ENCODE results near the gene SDC3. TPM values are rescaled to one million over a fixed set of nuclear protein-coding genes. Genes with fewer than 3 reads are reported as not detected.

The SDC3 gene
- total and polyA plus RNA-seq, 12 donors: 13.1 to 57.7 (median 21.7) TPM

DNA sequence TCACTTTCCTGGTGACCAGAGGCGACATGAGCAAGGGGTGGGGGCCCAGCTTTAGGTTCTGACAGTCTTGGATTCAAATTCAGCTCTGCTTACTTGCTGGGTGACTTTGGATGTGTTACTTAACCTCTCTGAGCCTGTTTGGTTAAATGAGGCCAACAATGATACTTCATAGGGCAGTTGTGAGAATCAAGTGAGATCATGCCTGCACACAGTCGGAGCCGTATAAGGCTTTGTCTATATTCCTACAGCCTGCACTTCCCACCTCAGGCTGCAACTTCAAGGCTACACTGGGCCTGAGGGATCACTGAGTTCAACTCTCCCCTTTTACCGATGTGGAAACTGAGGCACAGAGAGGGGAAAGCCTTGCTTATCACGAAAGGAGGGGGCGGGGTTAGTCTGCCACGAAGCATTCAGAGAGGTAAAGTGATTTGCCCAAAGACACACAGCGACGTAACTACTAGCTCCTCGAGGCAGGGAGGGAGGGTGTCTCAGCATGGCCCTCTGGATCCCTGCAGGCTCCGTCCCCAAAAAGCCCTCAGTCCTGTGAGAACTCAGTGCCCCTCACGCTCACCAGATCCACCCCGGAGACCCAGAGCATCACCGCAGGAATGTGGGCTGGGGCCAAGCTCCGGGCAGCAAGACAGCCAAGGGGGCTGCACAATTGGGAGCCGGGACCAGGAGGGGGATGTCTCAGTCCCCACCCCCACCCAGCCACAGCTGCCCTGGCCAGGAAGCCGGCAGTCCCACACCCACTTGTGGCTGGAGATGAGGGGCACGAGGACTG, 25.0 kb downstream of the SDC3 start:
- no peak overlapping the region for H3K4me3 ChIP-seq
- no peaks in the 10 kb centered on the region for H3K27me3 ChIP-seq
- H3K4me1 ChIP-seq: peaks cover 6 to 64% (median 32%) of the 10 kb centered on the region in 9 donors
- no peak overlapping the region for H3K27ac ChIP-seq
- intact Hi-C loops (cut with DNase I): no loop called here
- ATAC-seq (no peak), DNase-seq (no peak)
- TF ChIP-seq, protein P1, sequence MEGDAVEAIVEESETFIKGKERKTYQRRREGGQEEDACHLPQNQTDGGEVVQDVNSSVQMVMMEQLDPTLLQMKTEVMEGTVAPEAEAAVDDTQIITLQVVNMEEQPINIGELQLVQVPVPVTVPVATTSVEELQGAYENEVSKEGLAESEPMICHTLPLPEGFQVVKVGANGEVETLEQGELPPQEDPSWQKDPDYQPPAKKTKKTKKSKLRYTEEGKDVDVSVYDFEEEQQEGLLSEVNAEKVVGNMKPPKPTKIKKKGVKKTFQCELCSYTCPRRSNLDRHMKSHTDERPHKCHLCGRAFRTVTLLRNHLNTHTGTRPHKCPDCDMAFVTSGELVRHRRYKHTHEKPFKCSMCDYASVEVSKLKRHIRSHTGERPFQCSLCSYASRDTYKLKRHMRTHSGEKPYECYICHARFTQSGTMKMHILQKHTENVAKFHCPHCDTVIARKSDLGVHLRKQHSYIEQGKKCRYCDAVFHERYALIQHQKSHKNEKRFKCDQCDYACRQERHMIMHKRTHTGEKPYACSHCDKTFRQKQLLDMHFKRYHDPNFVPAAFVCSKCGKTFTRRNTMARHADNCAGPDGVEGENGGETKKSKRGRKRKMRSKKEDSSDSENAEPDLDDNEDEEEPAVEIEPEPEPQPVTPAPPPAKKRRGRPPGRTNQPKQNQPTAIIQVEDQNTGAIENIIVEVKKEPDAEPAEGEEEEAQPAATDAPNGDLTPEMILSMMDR (IDR thresholded peaks at IDR 0.05): no peak
- WGBS, 2 donors: 78 to 79% methylated on average over 18 of the region's 18 CpGs
- H3K36me3 ChIP-seq: no peaks in the 10 kb centered on the region
- H3K9me3 ChIP-seq: no peaks in the 10 kb centered on the region

DNA sequence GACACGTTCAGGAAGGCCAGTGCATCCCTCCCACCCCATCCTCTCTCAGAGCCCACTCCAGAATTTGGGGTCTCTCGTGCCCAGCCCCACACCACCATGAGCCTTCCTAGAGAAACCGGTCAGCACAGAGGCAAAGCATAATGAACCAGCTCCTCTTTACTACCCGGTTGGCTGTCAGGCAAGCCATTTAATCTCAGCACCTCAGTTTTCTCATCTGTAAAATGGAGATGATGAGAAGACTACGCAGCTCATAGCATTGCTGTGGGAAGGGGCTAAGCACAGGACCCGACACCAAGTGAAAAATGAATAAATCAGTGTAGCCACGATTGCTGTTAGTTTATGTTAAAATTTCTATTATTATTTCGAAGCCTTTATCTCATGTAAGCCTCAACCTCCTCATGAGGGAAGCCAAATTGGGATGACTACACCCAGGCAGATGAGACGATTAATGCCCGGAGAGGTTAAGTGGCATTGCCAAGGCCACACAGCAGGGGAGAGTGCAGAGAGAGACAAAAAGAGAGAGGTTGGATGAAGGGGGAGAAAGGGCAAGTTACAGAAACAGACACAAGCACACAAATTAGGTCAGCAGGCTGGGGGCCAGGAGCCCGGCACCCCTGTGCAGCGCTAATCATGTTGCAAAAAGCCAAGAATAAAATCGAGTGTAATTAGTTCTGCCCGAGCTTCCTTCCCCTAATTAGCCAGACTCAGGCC, 25.7 kb downstream of the SDC3 start:
- Histone ChIP-seq H3K27me3 (no peaks in the 10 kb centered on the region), H3K27ac (no peak overlapping the region), H3K36me3 (no peaks in the 10 kb centered on the region), H3K9me3 (no peaks in the 10 kb centered on the region), H3K4me3 (no peak overlapping the region), H3K4me1 (peaks cover 2 to 64% (median 28%) of the 10 kb centered on the region in 9 donors)
- intact Hi-C loops (cut with DNase I): no loop called here
- ATAC-seq: no peak
- TF ChIP-seq, protein P1 (IDR thresholded peaks at IDR 0.05): no peak
- 77 to 84% methylated on average over 14 of the region's 14 CpGs for WGBS, 2 donors
- DNase-seq: no peak

DNA sequence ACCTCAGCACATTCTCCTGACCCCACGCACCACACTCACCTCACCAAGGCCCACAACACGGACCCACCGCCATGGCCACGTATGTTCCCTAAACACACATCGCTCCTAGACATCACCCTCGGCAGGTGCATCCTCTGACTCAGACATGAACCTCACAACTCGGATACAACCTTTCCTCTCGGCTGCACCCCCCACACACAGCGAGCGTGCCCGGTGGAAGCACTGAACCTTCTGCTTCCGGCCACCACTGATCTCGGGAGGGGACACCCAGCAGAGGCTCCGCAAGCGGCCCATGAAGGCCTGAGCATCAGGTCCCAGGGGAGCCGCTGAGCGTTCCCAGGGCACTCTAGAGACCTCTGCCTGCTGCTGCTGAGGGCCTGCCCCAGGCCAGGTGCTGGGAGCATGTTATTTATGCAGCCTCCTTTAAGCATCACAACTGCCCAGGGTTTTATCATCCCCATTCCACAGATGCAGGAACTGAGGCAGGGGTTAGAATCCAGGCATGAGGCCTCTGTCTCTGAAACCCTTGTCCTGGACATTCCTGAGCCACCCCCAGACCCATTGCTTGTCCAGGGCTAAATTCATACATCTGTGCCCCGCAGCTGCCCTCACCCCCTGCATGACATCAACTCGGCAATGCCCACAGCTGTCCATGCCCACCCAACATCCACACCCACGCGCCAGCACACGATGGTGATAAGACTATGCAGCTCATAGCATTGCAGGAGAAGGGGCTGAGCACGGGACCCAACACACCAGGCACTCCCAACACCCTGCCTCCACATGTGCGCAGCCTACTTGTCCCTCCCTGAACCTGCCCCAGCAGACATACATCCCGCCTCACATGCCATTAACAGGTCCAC, 27.0 kb downstream of the SDC3 start:
- Histone ChIP-seq H3K36me3 (peaks cover 0 to 4% (median 0%) of the 10 kb centered on the region in 9 donors), H3K4me1 (peaks cover 7 to 68% (median 36%) of the 10 kb centered on the region in 9 donors), H3K9me3 (no peaks in the 10 kb centered on the region), H3K27ac (no peak overlapping the region), H3K27me3 (no peaks in the 10 kb centered on the region), H3K4me3 (no peak overlapping the region)
- intact Hi-C loops (cut with DNase I): no loop called here
- no peak for ATAC-seq
- TF ChIP-seq, protein P1 (IDR thresholded peaks at IDR 0.05): no peak
- WGBS, 2 donors: 71 to 75% methylated on average over 25 of the region's 25 CpGs
- no peak for DNase-seq
